GM21515 (cell line): ENCODE measurements around the gene CARD6.
"Not testable (repeated sequence)": the region's sequence is repeated elsewhere in the genome, so short reads cannot be mapped to it uniquely, and the experiment has no call there.

Source experiments
- ATAC-seq: cut with Tn5 transposase; IDR thresholded peaks from one replicate; pipeline ENCODE4 v1.9.1; 2021; ENCODE audit not compliant: unreplicated experiment

Gene CARD6

GRCh38 chr5:40827188-40827977 lies 13.8 kb upstream of the CARD6 start:
- ATAC-seq: no peak

- no peak for ATAC-seq
These were observed 13.0 kb upstream of the CARD6 start for GRCh38 chr5:40828021-40828631.

GRCh38 chr5:40828690-40829661 lies 12.2 kb upstream of the CARD6 start:
- ATAC-seq: no peak

GRCh38 chr5:40829748-40830533 lies 11.2 kb upstream of the CARD6 start:
- ATAC-seq: no peak

- no peak for ATAC-seq
These were observed 9.6 kb upstream of the CARD6 start for GRCh38 chr5:40831346-40832210.

- no peak for ATAC-seq
These were observed 8.8 kb upstream of the CARD6 start for GRCh38 chr5:40832345-40832744.

GRCh38 chr5:40833712-40834229 lies 7.4 kb upstream of the CARD6 start:
- no peak for ATAC-seq

- no peak for ATAC-seq
These were observed 6.7 kb upstream of the CARD6 start for GRCh38 chr5:40834391-40834848.

GRCh38 chr5:40834849-40835787 lies 6.0 kb upstream of the CARD6 start, which contains the start of gene RPL37:
RPL37 (minus strand) TSS chr5:40835222; CDS start chr5:40835185, 37 bp downstream.
- peak; percentile 99 for ATAC-seq

- ATAC-seq: no peak
These were observed 3.1 kb upstream of the CARD6 start for GRCh38 chr5:40838086-40838485.

- ATAC-seq: no peak
These were observed 1.2 kb downstream of the CARD6 start for GRCh38 chr5:40842351-40842750.

- ATAC-seq: no peak
These were observed 3.4 kb downstream of the CARD6 start for GRCh38 chr5:40844565-40844964.

- ATAC-seq: no peak
These were observed 5.2 kb downstream of the CARD6 start for GRCh38 chr5:40846371-40846770.

- no peak for ATAC-seq
These were observed 6.4 kb downstream of the CARD6 start for GRCh38 chr5:40847525-40847924.

GRCh38 chr5:40853632-40854192 lies 12.5 kb downstream of the CARD6 start:
- no peak for ATAC-seq

- no peak for ATAC-seq
These were observed 19.5 kb downstream of the CARD6 start for GRCh38 chr5:40860711-40861110.

GRCh38 chr5:40865004-40865403 lies 23.8 kb downstream of the CARD6 start:
- not testable (repeated sequence) for ATAC-seq

- no peak for ATAC-seq
These were observed 25.7 kb downstream of the CARD6 start for GRCh38 chr5:40866844-40867243.
